MCF 10A (cell line): ENCODE data around the gene HECTD4. TPM values are rescaled to one million over a fixed set of nuclear protein-coding genes. Genes with fewer than 3 reads are reported as not detected.

Source experiments
- BruUV-seq: library from RNA; stranded (reverse); fragments of 400-500 nt; replicated peaks from 2 replicates; lab custom pipeline; 2021; lab: Mats Ljungman, UMichigan
- CTCF ChIA-PET: fragments of 300-600 bp; sonication (Branson Sonifier 250); formaldehyde crosslinking; extraction: SDS; loops from one replicate; lab custom pipeline; 2021; ENCODE audit warnings: antibody characterized with exemption, inconsistent platforms; lab: Yijun Ruan, JAX
- POLR2A ChIA-PET: fragments of 300-600, 350-650 bp; sonication (Branson Sonifier 250); formaldehyde crosslinking; extraction: SDS; loops from one replicate; lab custom pipeline; 2020; ENCODE audit warnings: antibody characterized with exemption, inconsistent platforms; lab: Yijun Ruan, JAX
- DNase-seq: peaks from one replicate; pipeline ENCODE4 v3.0.0-alpha.2; 2018; ENCODE audit not compliant: unreplicated experiment
- H3K27ac Mint-ChIP-seq: one replicate; pipeline ENCODE4 v1.8.0; 2022; ENCODE audit warnings: mild to moderate bottlenecking, low read depth, mixed read lengths; ENCODE audit not compliant: unreplicated experiment
- H3K27me3 Mint-ChIP-seq: one replicate; pipeline ENCODE4 v1.8.0; 2022; ENCODE audit warnings: mixed read lengths; ENCODE audit not compliant: insufficient read depth, unreplicated experiment
- H3K36me3 Mint-ChIP-seq: one replicate; pipeline ENCODE4 v1.8.0; 2022; ENCODE audit warnings: mild to moderate bottlenecking, moderate library complexity, mixed read lengths; ENCODE audit not compliant: insufficient read depth, unreplicated experiment
- H3K4me1 Mint-ChIP-seq: one replicate; pipeline ENCODE4 v1.8.0; 2022; ENCODE audit warnings: mixed read lengths; ENCODE audit not compliant: insufficient read depth, unreplicated experiment
- H3K4me3 Mint-ChIP-seq: one replicate; pipeline ENCODE4 v1.8.0; 2022; ENCODE audit warnings: mild to moderate bottlenecking, moderate library complexity, mixed read lengths; ENCODE audit not compliant: unreplicated experiment
- H3K9me3 Mint-ChIP-seq: one replicate; pipeline ENCODE4 v1.8.0; 2022; ENCODE audit warnings: mixed read lengths; ENCODE audit not compliant: unreplicated experiment
- intact Hi-C: fragments of 100-400 bp; cut with micrococcal nuclease; formaldehyde crosslinking; loops from 2 replicates; pipeline ENCODE4 v1.14.1; 2022
- total RNA-seq: library from RNA; stranded (reverse); gene quantifications from 2 replicates; pipeline ENCODE4 v1.2.3, GENCODE V29; 2022
- TF ChIP-seq, protein P1 (sequence below): fragments of 200-600 bp; IDR thresholded peaks from one replicate; pipeline ENCODE4 v1.8.0; 2022; ENCODE audit warnings: antibody characterized with exemption, mild to moderate bottlenecking; ENCODE audit not compliant: unreplicated experiment

HECTD4 gene
- total RNA-seq, 1 experiment from 2014 or later, result 35.2 TPM

DNA sequence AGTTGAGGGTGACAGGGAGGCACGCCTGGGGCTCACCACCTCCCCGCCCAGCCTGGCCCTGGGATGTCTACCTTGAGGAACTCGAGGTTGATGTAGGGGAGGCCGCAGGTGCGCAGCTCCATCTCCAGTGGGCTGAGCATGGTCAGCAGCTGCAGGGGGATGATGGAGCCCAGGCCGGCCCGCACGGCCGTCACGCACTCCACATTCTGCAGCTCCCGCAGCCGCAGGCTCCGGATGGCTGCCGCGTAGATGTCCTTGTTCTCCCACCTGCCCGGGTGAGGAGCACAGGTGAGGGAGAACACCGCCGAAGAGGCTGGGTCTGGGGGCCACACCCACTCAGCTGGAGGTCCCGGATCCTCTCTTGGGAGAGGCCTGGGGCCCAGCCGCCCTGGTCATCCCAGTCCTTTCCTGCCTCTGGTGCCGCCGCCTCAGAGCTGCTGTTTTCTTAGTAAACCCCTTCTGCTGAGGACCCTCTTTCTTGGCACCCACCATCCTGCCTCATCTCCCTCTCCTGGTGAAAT, 218.7 kb downstream of the HECTD4 start:
- TF ChIP-seq, protein P1, sequence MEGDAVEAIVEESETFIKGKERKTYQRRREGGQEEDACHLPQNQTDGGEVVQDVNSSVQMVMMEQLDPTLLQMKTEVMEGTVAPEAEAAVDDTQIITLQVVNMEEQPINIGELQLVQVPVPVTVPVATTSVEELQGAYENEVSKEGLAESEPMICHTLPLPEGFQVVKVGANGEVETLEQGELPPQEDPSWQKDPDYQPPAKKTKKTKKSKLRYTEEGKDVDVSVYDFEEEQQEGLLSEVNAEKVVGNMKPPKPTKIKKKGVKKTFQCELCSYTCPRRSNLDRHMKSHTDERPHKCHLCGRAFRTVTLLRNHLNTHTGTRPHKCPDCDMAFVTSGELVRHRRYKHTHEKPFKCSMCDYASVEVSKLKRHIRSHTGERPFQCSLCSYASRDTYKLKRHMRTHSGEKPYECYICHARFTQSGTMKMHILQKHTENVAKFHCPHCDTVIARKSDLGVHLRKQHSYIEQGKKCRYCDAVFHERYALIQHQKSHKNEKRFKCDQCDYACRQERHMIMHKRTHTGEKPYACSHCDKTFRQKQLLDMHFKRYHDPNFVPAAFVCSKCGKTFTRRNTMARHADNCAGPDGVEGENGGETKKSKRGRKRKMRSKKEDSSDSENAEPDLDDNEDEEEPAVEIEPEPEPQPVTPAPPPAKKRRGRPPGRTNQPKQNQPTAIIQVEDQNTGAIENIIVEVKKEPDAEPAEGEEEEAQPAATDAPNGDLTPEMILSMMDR, result no peak
- ChIA-PET POLR2A (interaction anchor here (1.0 kb wide), 1 partner anchor 54 kb away, joined by 3 read pairs; no protein-coding TSS in a partner anchor), CTCF (interaction anchor here (0.6 to 1.4 kb wide), 2 partner anchors 23 to 52 kb away, joined by 3 to 4 read pairs; no protein-coding TSS in a partner anchor)
- Mint-ChIP-seq H3K4me1 (no peaks in the 10 kb centered on the region), H3K27ac (no peak overlapping the region), H3K9me3 (no peaks in the 10 kb centered on the region), H3K36me3 (peaks cover 37% of the 10 kb centered on the region), H3K27me3 (no peaks in the 10 kb centered on the region), H3K4me3 (no peak overlapping the region)
- BruUV-seq, result no TSS peak
- intact Hi-C loops, result no loop called here
- DNase-seq, result no peak

DNA sequence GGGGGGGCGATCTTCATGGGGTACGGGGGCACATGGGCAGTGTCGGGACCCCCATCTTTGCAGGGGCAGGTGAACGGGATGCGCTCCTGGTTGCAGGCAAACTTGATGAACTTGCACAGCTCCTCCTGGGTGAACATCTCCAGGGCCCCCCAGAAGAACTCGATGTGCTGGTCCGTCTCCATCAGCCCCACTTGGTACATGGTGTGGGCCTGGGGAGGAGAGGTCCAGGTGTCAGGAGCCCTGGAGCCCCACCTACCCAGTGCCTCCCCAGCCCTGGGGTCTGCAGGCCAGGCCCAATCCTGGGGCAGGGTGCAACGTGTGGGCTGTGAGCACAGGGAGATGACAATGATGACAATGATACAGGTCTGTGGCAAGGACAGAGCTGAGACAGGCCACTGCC, 219.2 kb downstream of the HECTD4 start:
- no peak overlapping the region for H3K4me3 Mint-ChIP-seq
- H3K27me3 Mint-ChIP-seq, result no peaks in the 10 kb centered on the region
- no peaks in the 10 kb centered on the region for H3K4me1 Mint-ChIP-seq
- no TSS peak for BruUV-seq
- ChIA-PET CTCF (interaction anchor here (1.4 kb wide), 1 partner anchor 51 kb away, joined by 4 read pairs; no protein-coding TSS in a partner anchor), POLR2A (no interaction called here)
- H3K36me3 Mint-ChIP-seq, result peaks cover 42% of the 10 kb centered on the region
- intact Hi-C loops, result no loop called here
- H3K9me3 Mint-ChIP-seq, result no peaks in the 10 kb centered on the region
- TF ChIP-seq, protein P1, result no peak
- H3K27ac Mint-ChIP-seq, result no peak overlapping the region
- DNase-seq, result no peak

DNA sequence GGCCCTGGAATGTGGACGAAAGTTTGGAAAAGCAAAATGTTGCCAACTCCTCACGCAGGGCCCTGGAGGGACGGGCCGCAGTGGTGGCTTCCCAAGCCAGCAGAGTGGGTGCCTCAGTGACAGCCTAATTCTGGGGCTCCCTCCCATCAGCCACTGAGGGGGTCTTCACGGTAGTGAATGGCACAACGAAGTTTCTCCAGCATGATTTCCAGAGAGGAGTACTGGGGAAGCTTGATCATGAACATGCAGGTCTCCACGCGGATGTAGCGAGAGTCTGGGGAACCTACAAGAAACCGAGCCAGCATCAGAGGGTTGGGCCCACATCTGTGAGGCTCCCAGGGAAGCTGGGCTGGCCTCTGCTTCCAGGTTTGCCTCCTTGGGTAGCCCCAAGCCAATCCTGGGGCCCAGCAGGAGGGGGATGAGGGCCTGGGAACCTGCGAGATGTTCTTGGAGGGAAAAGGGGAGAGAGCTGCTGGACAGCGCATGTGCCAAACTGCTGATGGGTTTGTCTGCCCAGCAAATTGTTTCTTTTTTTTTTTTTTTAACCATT, 219.9 kb downstream of the HECTD4 start:
- no peaks in the 10 kb centered on the region for H3K9me3 Mint-ChIP-seq
- no peaks in the 10 kb centered on the region for H3K27me3 Mint-ChIP-seq
- DNase-seq, result no peak
- POLR2A ChIA-PET, result no interaction called here
- H3K36me3 Mint-ChIP-seq, result peaks cover 50% of the 10 kb centered on the region
- H3K4me1 Mint-ChIP-seq, result no peaks in the 10 kb centered on the region
- H3K27ac Mint-ChIP-seq, result no peak overlapping the region
- TF ChIP-seq, protein P1, result no peak
- BruUV-seq, result no TSS peak
- no peak overlapping the region for H3K4me3 Mint-ChIP-seq
- intact Hi-C loops, result no loop called here
- CTCF ChIA-PET, result no interaction called here

DNA sequence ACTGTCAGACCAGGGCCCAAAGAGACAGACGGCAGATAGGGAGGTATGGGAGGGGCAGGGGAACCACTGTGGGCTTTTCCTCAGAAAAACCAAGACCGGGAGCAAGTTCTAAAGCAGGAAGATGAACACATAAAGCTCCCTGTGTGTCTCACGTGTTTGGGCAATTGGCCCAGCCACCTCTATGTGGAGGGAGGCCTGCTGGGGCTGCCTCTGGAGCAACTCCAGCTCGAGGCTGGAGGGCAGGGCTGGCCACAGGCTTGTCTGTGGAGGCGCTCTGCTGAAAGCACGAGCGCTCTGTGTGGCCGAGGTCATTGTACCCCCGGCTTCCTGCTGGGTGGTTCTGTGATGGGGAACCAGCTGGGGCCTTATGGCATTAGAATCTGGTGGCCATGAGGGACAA, 220.5 kb downstream of the HECTD4 start:
- Mint-ChIP-seq H3K4me3 (no peak overlapping the region), H3K36me3 (peaks cover 56% of the 10 kb centered on the region), H3K4me1 (no peaks in the 10 kb centered on the region), H3K9me3 (no peaks in the 10 kb centered on the region), H3K27me3 (no peaks in the 10 kb centered on the region), H3K27ac (no peak overlapping the region)
- TF ChIP-seq, protein P1, result no peak
- CTCF ChIA-PET, result no interaction called here
- POLR2A ChIA-PET, result no interaction called here
- no TSS peak for BruUV-seq
- intact Hi-C loops, result no loop called here
- no peak for DNase-seq
